OCI-LY1 (cell line): Measurements from ENCODE around the gene CREM.

Experiments used
- H2AFZ ChIP-seq: fragments of 200-600 bp; sonication (generic), shearing (Covaris generic); 2 replicates; pipeline ENCODE4 v1.6.0; 2014; ENCODE audit warnings: antibody characterized with exemption, mild to moderate bottlenecking, low read length
- H3F3A ChIP-seq: fragments of 200-600 bp; sonication (generic), shearing (Covaris generic); 2 replicates; pipeline ENCODE4 v1.6.0; 2014; ENCODE audit warnings: mild to moderate bottlenecking, antibody characterized with exemption, low read length, moderate library complexity; ENCODE audit not compliant: insufficient read depth
- H3K27ac ChIP-seq: fragments of 200-600 bp; sonication (generic); 2 replicates; pipeline ENCODE4 v1.5.1; 2014; ENCODE audit warnings: low read length, mixed run types, mild to moderate bottlenecking, low read depth; ENCODE audit not compliant: poor library complexity, severe bottlenecking
- H3K27me3 ChIP-seq: fragments of 200-600 bp; sonication (generic); 2 replicates; pipeline ENCODE4 v1.6.0; 2014; ENCODE audit warnings: antibody characterized with exemption, mild to moderate bottlenecking, low read length, moderate library complexity; ENCODE audit not compliant: insufficient read depth
- H3K36me3 ChIP-seq: fragments of 200-600 bp; sonication (generic); 2 replicates; pipeline ENCODE4 v1.6.1; 2014; ENCODE audit warnings: mild to moderate bottlenecking, antibody characterized with exemption, low read length, moderate library complexity, mixed read lengths; ENCODE audit not compliant: insufficient read depth
- H3K4me1 ChIP-seq: fragments of 200-600 bp; sonication (generic); 2 replicates; pipeline ENCODE4 v1.5.1; 2014; ENCODE audit warnings: mild to moderate bottlenecking, low read length, moderate library complexity; ENCODE audit not compliant: insufficient read depth, severe bottlenecking
- H3K4me2 ChIP-seq: fragments of 200-600 bp; sonication (generic), shearing (Covaris generic); 2 replicates; pipeline ENCODE4 v1.6.1; 2014; ENCODE audit warnings: low read length
- H3K4me3 ChIP-seq: fragments of 200-600 bp; sonication (generic); 2 replicates; pipeline ENCODE4 v1.5.1; 2014; ENCODE audit warnings: low read length, low read depth, mild to moderate bottlenecking, mixed read lengths; ENCODE audit not compliant: poor library complexity, severe bottlenecking
- H3K79me2 ChIP-seq: fragments of 200-600 bp; shearing (Covaris generic); 2 replicates; pipeline ENCODE4 v1.6.1; 2016; ENCODE audit warnings: mixed run types, low read length, mixed read lengths; ENCODE audit not compliant: insufficient read depth
- H3K9ac ChIP-seq: fragments of 200-600 bp; sonication (generic), shearing (Covaris generic); 2 replicates; pipeline ENCODE4 v1.6.1; 2014; ENCODE audit warnings: mild to moderate bottlenecking, low read length, mixed read lengths
- H3K9me2 ChIP-seq: fragments of 200-600 bp; sonication (generic), shearing (Covaris generic); 2 replicates; pipeline ENCODE4 v1.6.1; 2014; ENCODE audit warnings: low read depth, mild to moderate bottlenecking, low read length, mixed read lengths
- H3K9me3 ChIP-seq: fragments of 200-600 bp; shearing (Covaris generic); 2 replicates; pipeline ENCODE4 v1.6.1; 2014; ENCODE audit warnings: low read length, mixed read lengths
- H4K20me1 ChIP-seq: fragments of 200-600 bp; sonication (generic), shearing (Covaris generic); 2 replicates; pipeline ENCODE4 v1.6.0; 2016; ENCODE audit warnings: mild to moderate bottlenecking, low read length; ENCODE audit not compliant: insufficient read depth
- CTCF ChIP-seq: fragments of 200-600 bp; sonication (generic), shearing (Covaris generic); IDR thresholded peaks from 2 replicates; pipeline ENCODE4 v1.5.1; 2017; ENCODE audit warnings: mild to moderate bottlenecking, antibody characterized with exemption, low read length, moderate library complexity, mixed read lengths
- EZH2 ChIP-seq: fragments of 200-600 bp; sonication (generic), shearing (Covaris generic); IDR thresholded peaks from 2 replicates; pipeline ENCODE4 v1.8.0; 2017; ENCODE audit warnings: borderline replicate concordance, mixed run types, mild to moderate bottlenecking, antibody characterized with exemption, low read length, moderate library complexity, mixed read lengths

CREM gene

GRCh38 chr10:35127289-35127891 is 744 bp downstream of the CREM start:
- peak overlapping the region; percentile 99 for H3K9ac ChIP-seq
- no peaks in the 10 kb centered on the region for H4K20me1 ChIP-seq
- no peaks in the 10 kb centered on the region for H3K27me3 ChIP-seq
- H3K9me2 ChIP-seq, result no peaks in the 10 kb centered on the region
- H3K4me1 ChIP-seq, result peaks cover 35% of the 10 kb centered on the region
- no peaks in the 10 kb centered on the region for H3K79me2 ChIP-seq
- no peaks in the 10 kb centered on the region for H3K9me3 ChIP-seq
- peak overlapping the region; percentile 100 for H3K4me3 ChIP-seq
- peak overlapping the region; percentile 84 for H3K4me2 ChIP-seq
- TF ChIP-seq CTCF, result no peak
- no peak for TF ChIP-seq EZH2
- no peaks in the 10 kb centered on the region; the same call in 1 of the 2 replicates for H3K36me3 ChIP-seq
- no peaks in the 10 kb centered on the region for H3F3A ChIP-seq
- H3K27ac ChIP-seq, result peak overlapping the region; percentile 73
- no peak overlapping the region for H2AFZ ChIP-seq

DNA sequence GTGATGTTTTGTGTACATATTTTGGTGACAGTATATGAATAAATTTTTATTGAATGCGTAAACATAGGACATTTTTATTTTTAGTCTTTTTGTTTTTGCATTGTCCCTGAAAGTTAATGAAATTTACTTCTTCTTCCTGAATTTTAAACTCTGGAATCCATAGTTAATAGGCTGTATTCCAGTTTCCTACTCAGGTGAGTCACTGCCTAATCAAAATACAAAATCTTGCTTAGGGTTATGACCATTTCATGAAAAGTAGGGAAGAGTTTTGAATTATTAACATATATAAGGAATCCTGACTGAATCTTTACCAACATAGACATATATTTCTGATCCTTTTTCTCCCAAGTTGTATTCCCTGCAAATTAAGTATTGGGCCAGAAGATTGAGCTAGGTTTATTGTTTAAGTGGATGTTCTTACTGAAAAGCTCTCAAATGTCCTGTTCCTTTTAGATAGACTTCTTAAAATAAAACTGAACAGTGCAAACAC is 2.6 kb downstream of the CREM start:
- H3K36me3 ChIP-seq, result no peaks in the 10 kb centered on the region; the same call in 1 of the 2 replicates
- H3K4me2 ChIP-seq, result no peak overlapping the region
- no peaks in the 10 kb centered on the region for H3F3A ChIP-seq
- H3K9ac ChIP-seq, result no peak overlapping the region
- peaks cover 40% of the 10 kb centered on the region for H3K4me1 ChIP-seq
- H3K79me2 ChIP-seq, result no peaks in the 10 kb centered on the region
- no peak overlapping the region for H3K4me3 ChIP-seq
- H2AFZ ChIP-seq, result no peak overlapping the region
- TF ChIP-seq CTCF, result no peak
- no peak for TF ChIP-seq EZH2
- no peaks in the 10 kb centered on the region for H4K20me1 ChIP-seq
- H3K9me3 ChIP-seq, result no peaks in the 10 kb centered on the region
- no peaks in the 10 kb centered on the region for H3K9me2 ChIP-seq
- H3K27ac ChIP-seq, result no peak overlapping the region
- H3K27me3 ChIP-seq, result no peaks in the 10 kb centered on the region

- H2AFZ ChIP-seq, result no peak overlapping the region
- H3K36me3 ChIP-seq, result no peaks in the 10 kb centered on the region; the same call in 1 of the 2 replicates
- H3K9me2 ChIP-seq, result no peaks in the 10 kb centered on the region
- no peak overlapping the region for H3K4me2 ChIP-seq
- H3K27ac ChIP-seq, result no peak overlapping the region
- no peaks in the 10 kb centered on the region for H3K79me2 ChIP-seq
- H3K9ac ChIP-seq, result no peak overlapping the region
- H3K9me3 ChIP-seq, result no peaks in the 10 kb centered on the region
- H3K4me1 ChIP-seq, result peaks cover 42% of the 10 kb centered on the region
- TF ChIP-seq EZH2 (no peak), CTCF (no peak)
- H3K4me3 ChIP-seq, result no peak overlapping the region
- no peaks in the 10 kb centered on the region for H3F3A ChIP-seq
- no peaks in the 10 kb centered on the region for H3K27me3 ChIP-seq
- no peaks in the 10 kb centered on the region for H4K20me1 ChIP-seq
Observed at GRCh38 chr10:35130663-35131062, 4.0 kb downstream of the CREM start.
